SK-N-SH (cell line): Measurements from ENCODE around the gene EYA2. TPM values are rescaled to one million over a fixed set of nuclear protein-coding genes. Genes with fewer than 3 reads are reported as not detected.

Experiments
- CTCF ChIA-PET: fragments of 300-600, 350-600 bp; formaldehyde crosslinking; extraction: SDS; loops from one replicate; lab custom pipeline; 2021; lab: Yijun Ruan, JAX
- POLR2A ChIA-PET: fragments of 350-600 bp; sonication (Branson Sonifier 250); formaldehyde crosslinking; extraction: SDS; loops from one replicate; lab custom pipeline; 2020; ENCODE audit warnings: antibody characterized with exemption, inconsistent platforms; lab: Yijun Ruan, JAX
- DNase-seq: peaks from one replicate; pipeline ENCODE4 v3.0.0; 2012
- H2AFZ ChIP-seq: fragments of 200-600 bp; sonication (generic); 2 replicates; pipeline ENCODE4 v1.8.1; 2016; ENCODE audit warnings: antibody characterized with exemption, mild to moderate bottlenecking, low read depth
- H3F3A ChIP-seq: fragments of 200-600 bp; sonication (generic); replicated peaks from 2 replicates; pipeline ENCODE3; 2016; ENCODE audit warnings: antibody characterized with exemption, mild to moderate bottlenecking; ENCODE audit not compliant: insufficient read depth
- H3K27ac ChIP-seq, 2 experiments: fragments of 200-500 bp in 1 of 2; fragments of 200-600 bp in 1 of 2; sonication (Bioruptor generic) in 1 of 2; sonication (generic), shearing (Covaris generic) in 1 of 2; 2 replicates each; pipeline versions ENCODE4 v1.5.1 to v1.6.1; 2014 to 2016; ENCODE audit warnings: low read depth in 2 of 2, inconsistent platforms in 1 of 2, low read length in 1 of 2, mild to moderate bottlenecking in 1 of 2, mixed read lengths in 1 of 2
- H3K27me3 ChIP-seq: fragments of 200-600 bp; sonication (generic), shearing (Covaris generic); 2 replicates; pipeline ENCODE4 v1.6.1; 2016; ENCODE audit warnings: mixed run types; ENCODE audit not compliant: insufficient read depth
- H3K36me3 ChIP-seq, 2 experiments: fragments of 200-500 bp in 1 of 2; fragments of 200-600 bp in 1 of 2; sonication (Bioruptor generic) in 1 of 2; sonication (generic) in 1 of 2; replicated peaks in 1 of 2; 2 replicates each; pipeline versions ENCODE3 to v1.5.1; 2014 to 2016; ENCODE audit warnings: low read length in 1 of 2, mild to moderate bottlenecking in 1 of 2; ENCODE audit not compliant: insufficient read depth in 2 of 2, control insufficient read depth in 1 of 2
- H3K4me1 ChIP-seq, 2 experiments: fragments of 200-500 bp in 1 of 2; fragments of 200-600 bp in 1 of 2; sonication (Bioruptor generic) in 1 of 2; sonication (generic), shearing (Covaris generic) in 1 of 2; 2 replicates each; pipeline versions ENCODE4 v1.5.1 to v1.6.1; 2014 to 2016; ENCODE audit warnings: low read depth in 1 of 2, low read length in 1 of 2, mixed run types in 1 of 2; ENCODE audit not compliant: insufficient read depth in 2 of 2, control insufficient read depth in 1 of 2
- H3K4me2 ChIP-seq: fragments of 200-600 bp; sonication (generic), shearing (Covaris generic); 2 replicates; pipeline ENCODE4 v1.6.1; 2017; ENCODE audit warnings: mixed run types
- H3K4me3 ChIP-seq, 2 experiments: fragments of 200-500 bp in 1 of 2; fragments of 200-600 bp in 1 of 2; sonication (Bioruptor generic) in 1 of 2; sonication (generic), shearing (Covaris generic) in 1 of 2; 2 replicates each; pipeline versions ENCODE4 v1.5.1 to v1.8.1; 2014 to 2016; ENCODE audit warnings: low read depth in 2 of 2, inconsistent platforms in 1 of 2, low read length in 1 of 2, mild to moderate bottlenecking in 1 of 2, mixed read lengths in 1 of 2, moderate library complexity in 1 of 2
- H3K79me2 ChIP-seq: fragments of 200-600 bp; sonication (generic); 2 replicates; pipeline ENCODE4 v1.8.1; 2017; ENCODE audit warnings: mild to moderate bottlenecking; ENCODE audit not compliant: insufficient read depth
- H3K9ac ChIP-seq: fragments of 200-600 bp; sonication (generic); 2 replicates; pipeline ENCODE4 v1.6.1; 2017; ENCODE audit warnings: mixed run types
- H3K9me2 ChIP-seq: fragments of 200-600 bp; sonication (generic); 2 replicates; pipeline ENCODE4 v1.6.1; 2017; ENCODE audit warnings: mixed run types
- H3K9me3 ChIP-seq: fragments of 200-600 bp; sonication (generic); 2 replicates; pipeline ENCODE4 v1.6.1; 2017; ENCODE audit warnings: mixed run types, mild to moderate bottlenecking, moderate library complexity
- H4K20me1 ChIP-seq: fragments of 200-600 bp; sonication (generic); 2 replicates; pipeline ENCODE4 v1.6.1; 2017; ENCODE audit warnings: mild to moderate bottlenecking, mixed run types; ENCODE audit not compliant: insufficient read depth
- EZH2phosphoT487 ChIP-seq: fragments of 200-600 bp; sonication (generic); IDR thresholded peaks from 2 replicates; pipeline ENCODE4 v1.6.1; 2017; ENCODE audit warnings: low read depth, mixed run types, mild to moderate bottlenecking, antibody characterized with exemption, moderate library complexity, borderline replicate concordance
- FOXM1 ChIP-seq: IDR thresholded peaks from 2 replicates; pipeline ENCODE4 v1.4.0; 2012; ENCODE audit warnings: low read depth, mild to moderate bottlenecking
- GABPA ChIP-seq: IDR thresholded peaks from 2 replicates; pipeline ENCODE4 v1.4.0; 2012; ENCODE audit warnings: low read depth, mild to moderate bottlenecking
- JUND ChIP-seq: IDR thresholded peaks from 2 replicates; pipeline ENCODE4 v1.4.0; 2012
- RAD21 ChIP-seq: IDR thresholded peaks from 2 replicates; pipeline ENCODE4 v1.6.1; 2012; ENCODE audit warnings: mild to moderate bottlenecking, low read length
- RXRA ChIP-seq: IDR thresholded peaks from 2 replicates; pipeline ENCODE4 v1.4.0; 2012; ENCODE audit warnings: low read depth, mild to moderate bottlenecking, borderline replicate concordance
- SMC3 ChIP-seq: IDR thresholded peaks from 2 replicates; pipeline ENCODE4 v1.6.1; 2012; ENCODE audit warnings: low read depth, low read length, improper control_type of control experiment
- YY1 ChIP-seq: IDR thresholded peaks from 2 replicates; pipeline ENCODE4 v1.4.0; 2012; ENCODE audit warnings: low read depth, mild to moderate bottlenecking
- WGBS: methylation state at CpG from one replicate; pipeline ENCODE4 v1.1.6; 2017; ENCODE audit warnings: low lambda C conversion rate; 5-methylcytosine and 5-hydroxymethylcytosine counted together
- polyA plus RNA-seq, 3 experiments: library from polyadenylated mRNA; depleted of rRNA; stranded (reverse); fragments of >200 nt; gene quantifications; 2 replicates each; pipeline ENCODE4 v1.2.3, GENCODE V29; 2012
- TF ChIP-seq, protein P1 (sequence below): IDR thresholded peaks from 2 replicates; pipeline ENCODE4 v1.4.0; 2012; ENCODE audit warnings: low read depth, borderline replicate concordance
- TF ChIP-seq, protein P2 (sequence below): fragments of 150-350 bp; IDR thresholded peaks from 2 replicates; pipeline ENCODE4 v1.6.1; 2017; ENCODE audit warnings: antibody characterized with exemption, low read length, low read depth, borderline replicate concordance
- TF ChIP-seq, protein P3 (sequence below): IDR thresholded peaks from 2 replicates; pipeline ENCODE4; 2012
- TF ChIP-seq, protein P4 (sequence below): fragments of 200-600 bp; sonication (generic); IDR thresholded peaks from 2 replicates; pipeline ENCODE4 v1.6.1; 2017; ENCODE audit warnings: antibody characterized with exemption, mild to moderate bottlenecking, moderate library complexity
- TF ChIP-seq, protein P5 (sequence below): IDR thresholded peaks from 2 replicates; pipeline ENCODE4 v1.4.0; 2012; ENCODE audit warnings: low read depth

EYA2 gene
- polyA plus RNA-seq, 1 of the 3 experiments (the other 2 are of a cell fraction) = 0.05 TPM

DNA sequence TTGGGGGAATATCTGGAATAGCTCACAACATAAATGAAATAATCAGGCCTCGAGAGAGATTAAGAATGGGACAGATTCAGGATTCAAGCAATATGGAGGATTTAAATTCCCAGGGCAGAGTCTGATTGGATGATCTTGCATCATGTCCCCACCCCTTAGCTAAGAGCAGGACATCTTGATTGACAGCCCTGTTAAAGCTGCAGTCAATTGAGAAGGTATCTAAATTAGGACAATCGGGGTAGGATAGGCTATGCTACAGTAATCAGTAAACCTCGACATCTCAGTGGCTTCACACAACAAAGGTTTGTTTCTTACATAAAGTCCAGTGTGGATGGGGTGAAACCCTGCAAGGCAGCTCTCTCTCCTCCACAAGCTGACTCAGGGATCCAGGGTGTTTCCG, 109.5 kb downstream of the EYA2 start (continued):
- TF ChIP-seq, protein P1, sequence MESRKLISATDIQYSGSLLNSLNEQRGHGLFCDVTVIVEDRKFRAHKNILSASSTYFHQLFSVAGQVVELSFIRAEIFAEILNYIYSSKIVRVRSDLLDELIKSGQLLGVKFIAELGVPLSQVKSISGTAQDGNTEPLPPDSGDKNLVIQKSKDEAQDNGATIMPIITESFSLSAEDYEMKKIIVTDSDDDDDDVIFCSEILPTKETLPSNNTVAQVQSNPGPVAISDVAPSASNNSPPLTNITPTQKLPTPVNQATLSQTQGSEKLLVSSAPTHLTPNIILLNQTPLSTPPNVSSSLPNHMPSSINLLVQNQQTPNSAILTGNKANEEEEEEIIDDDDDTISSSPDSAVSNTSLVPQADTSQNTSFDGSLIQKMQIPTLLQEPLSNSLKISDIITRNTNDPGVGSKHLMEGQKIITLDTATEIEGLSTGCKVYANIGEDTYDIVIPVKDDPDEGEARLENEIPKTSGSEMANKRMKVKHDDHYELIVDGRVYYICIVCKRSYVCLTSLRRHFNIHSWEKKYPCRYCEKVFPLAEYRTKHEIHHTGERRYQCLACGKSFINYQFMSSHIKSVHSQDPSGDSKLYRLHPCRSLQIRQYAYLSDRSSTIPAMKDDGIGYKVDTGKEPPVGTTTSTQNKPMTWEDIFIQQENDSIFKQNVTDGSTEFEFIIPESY = no peak
- no peak for TF ChIP-seq RXRA

DNA sequence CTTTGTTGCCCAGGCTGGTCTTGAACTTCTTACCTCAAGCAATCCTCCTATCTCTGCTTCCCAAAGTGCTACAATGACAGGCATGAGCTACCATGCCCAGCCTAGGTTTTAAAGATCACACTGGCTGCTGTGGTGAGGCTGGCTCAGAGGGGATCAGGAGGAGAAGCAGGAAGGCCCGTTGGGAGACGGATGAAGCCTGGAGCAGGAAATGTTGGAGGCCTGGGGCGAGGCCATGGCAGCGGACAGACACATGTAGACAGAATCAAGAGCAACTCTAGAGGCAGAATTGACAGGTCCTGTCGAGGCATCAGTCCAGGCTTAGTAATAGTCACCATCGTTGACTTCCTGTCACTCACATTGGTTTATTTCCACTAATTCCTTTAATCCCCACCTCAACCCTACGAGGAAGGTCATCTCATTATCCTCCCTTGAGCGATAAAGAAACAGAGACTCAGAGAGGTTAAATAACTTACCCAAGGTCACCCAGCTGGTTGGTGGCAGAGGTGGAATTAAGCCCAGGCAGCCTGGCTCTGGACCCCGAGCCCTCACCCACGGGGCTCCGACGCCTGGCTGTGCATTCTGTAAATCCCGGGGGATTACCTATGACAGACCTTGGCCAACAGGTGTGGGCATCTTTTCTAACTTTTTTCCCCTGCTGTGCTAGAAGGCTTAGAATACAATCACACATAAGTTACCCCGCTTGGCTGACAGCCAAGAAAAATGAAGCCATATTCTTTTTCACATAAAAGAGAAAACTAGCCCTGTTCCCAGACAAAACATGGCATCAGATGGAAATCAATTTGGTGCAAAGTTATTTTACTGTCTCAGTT, 113.4 kb downstream of the EYA2 start:
- no peak overlapping the region for H3K27ac ChIP-seq
- H3K4me2 ChIP-seq = no peak overlapping the region
- no peak for DNase-seq
- no peak overlapping the region for H3K4me3 ChIP-seq
- TF ChIP-seq, protein P2, sequence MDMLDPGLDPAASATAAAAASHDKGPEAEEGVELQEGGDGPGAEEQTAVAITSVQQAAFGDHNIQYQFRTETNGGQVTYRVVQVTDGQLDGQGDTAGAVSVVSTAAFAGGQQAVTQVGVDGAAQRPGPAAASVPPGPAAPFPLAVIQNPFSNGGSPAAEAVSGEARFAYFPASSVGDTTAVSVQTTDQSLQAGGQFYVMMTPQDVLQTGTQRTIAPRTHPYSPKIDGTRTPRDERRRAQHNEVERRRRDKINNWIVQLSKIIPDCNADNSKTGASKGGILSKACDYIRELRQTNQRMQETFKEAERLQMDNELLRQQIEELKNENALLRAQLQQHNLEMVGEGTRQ = no peak
- TF ChIP-seq YY1 (no peak), RAD21 (no peak), EZH2phosphoT487 (no peak), GABPA (no peak), RXRA (no peak), JUND (no peak), FOXM1 (no peak), SMC3 (no peak)
- TF ChIP-seq, protein P3, sequence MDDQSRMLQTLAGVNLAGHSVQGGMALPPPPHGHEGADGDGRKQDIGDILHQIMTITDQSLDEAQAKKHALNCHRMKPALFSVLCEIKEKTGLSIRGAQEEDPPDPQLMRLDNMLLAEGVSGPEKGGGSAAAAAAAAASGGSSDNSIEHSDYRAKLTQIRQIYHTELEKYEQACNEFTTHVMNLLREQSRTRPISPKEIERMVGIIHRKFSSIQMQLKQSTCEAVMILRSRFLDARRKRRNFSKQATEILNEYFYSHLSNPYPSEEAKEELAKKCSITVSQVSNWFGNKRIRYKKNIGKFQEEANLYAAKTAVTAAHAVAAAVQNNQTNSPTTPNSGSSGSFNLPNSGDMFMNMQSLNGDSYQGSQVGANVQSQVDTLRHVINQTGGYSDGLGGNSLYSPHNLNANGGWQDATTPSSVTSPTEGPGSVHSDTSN = no peak
- TF ChIP-seq, protein P4, sequence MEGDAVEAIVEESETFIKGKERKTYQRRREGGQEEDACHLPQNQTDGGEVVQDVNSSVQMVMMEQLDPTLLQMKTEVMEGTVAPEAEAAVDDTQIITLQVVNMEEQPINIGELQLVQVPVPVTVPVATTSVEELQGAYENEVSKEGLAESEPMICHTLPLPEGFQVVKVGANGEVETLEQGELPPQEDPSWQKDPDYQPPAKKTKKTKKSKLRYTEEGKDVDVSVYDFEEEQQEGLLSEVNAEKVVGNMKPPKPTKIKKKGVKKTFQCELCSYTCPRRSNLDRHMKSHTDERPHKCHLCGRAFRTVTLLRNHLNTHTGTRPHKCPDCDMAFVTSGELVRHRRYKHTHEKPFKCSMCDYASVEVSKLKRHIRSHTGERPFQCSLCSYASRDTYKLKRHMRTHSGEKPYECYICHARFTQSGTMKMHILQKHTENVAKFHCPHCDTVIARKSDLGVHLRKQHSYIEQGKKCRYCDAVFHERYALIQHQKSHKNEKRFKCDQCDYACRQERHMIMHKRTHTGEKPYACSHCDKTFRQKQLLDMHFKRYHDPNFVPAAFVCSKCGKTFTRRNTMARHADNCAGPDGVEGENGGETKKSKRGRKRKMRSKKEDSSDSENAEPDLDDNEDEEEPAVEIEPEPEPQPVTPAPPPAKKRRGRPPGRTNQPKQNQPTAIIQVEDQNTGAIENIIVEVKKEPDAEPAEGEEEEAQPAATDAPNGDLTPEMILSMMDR = no peak
- TF ChIP-seq, protein P5, sequence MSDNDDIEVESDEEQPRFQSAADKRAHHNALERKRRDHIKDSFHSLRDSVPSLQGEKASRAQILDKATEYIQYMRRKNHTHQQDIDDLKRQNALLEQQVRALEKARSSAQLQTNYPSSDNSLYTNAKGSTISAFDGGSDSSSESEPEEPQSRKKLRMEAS = no peak
- no peaks in the 10 kb centered on the region for H3K9me2 ChIP-seq
- H3K79me2 ChIP-seq = no peaks in the 10 kb centered on the region
- no peaks in the 10 kb centered on the region for H3K27me3 ChIP-seq
- H3K36me3 ChIP-seq = no peaks in the 10 kb centered on the region
- no peaks in the 10 kb centered on the region for H3F3A ChIP-seq
- ChIA-PET CTCF (interaction anchor here (0.7 kb wide), 1 partner anchor 10 kb away, joined by 3 read pairs; no protein-coding TSS in a partner anchor), POLR2A (no interaction called here)
- H3K9ac ChIP-seq = no peak overlapping the region
- peaks cover 0 to 3% of the 10 kb centered on the region in 2 experiments; a peak in 1 of 4 replicates for H3K4me1 ChIP-seq
- WGBS = 54% methylated on average over 13 of the region's 14 CpGs
- no peaks in the 10 kb centered on the region for H3K9me3 ChIP-seq
- H2AFZ ChIP-seq = no peak overlapping the region
- H4K20me1 ChIP-seq = no peaks in the 10 kb centered on the region
